HG03139 (cell line): ENCODE results near the gene ARSB.

Experiments
- ATAC-seq: cut with Tn5 transposase; IDR thresholded peaks from one replicate; pipeline ENCODE4 v1.9.1; 2021; ENCODE audit not compliant: unreplicated experiment

The ARSB gene

DNA sequence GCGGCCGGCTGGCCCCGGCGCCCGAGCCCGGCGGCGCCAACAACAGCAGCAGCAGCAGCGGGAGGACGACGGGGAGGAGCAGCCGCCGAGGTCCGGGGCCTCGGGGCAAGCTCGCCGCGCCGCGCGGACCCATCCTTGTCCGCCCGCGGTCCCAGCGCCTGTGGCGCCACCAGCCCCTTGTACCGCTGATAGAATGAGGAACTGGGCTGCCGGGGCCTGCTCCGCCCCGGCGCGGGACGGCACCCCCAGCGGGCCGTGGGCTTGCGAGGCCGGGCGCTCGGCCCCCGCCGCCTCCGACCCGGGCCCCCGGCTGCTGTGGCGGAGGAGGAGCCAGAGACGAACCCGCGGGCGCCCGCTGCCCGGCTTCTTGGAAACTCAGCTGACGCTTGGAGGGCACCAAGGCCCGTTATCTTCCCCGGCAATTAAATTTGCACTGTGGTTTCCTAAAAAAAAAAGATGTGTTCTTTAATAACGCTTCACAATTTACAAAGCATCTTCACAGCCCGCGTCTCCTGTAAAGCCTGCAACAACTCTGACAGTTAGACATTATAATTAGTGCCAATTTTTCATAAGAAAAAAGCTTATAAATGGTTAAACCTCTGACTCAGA is at the start of gene ARSB:
ARSB (minus strand) TSS at position 195 of the 609 bp plus-strand sequence; CDS start at position 133, 62 bp downstream.
- ATAC-seq = peak; percentile 41

DNA sequence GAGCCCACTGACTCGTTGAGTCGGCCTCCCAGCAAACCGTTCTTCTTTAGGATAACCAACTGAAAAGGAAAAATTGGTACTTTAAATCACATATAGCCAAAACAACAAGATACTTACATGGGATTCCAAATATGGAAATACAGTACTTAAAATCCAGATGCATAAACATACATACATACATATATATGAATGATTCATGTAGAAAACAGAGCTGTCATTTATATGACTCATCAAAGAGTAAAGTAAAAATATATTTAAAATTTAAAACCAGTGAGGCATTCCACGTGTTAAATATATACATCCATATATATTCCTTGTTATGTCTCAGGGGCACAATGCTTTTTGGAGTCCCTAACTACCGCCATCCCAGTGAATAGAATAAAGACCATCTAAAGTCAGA is 47.7 kb upstream of the ARSB start:
- no peak for ATAC-seq

DNA sequence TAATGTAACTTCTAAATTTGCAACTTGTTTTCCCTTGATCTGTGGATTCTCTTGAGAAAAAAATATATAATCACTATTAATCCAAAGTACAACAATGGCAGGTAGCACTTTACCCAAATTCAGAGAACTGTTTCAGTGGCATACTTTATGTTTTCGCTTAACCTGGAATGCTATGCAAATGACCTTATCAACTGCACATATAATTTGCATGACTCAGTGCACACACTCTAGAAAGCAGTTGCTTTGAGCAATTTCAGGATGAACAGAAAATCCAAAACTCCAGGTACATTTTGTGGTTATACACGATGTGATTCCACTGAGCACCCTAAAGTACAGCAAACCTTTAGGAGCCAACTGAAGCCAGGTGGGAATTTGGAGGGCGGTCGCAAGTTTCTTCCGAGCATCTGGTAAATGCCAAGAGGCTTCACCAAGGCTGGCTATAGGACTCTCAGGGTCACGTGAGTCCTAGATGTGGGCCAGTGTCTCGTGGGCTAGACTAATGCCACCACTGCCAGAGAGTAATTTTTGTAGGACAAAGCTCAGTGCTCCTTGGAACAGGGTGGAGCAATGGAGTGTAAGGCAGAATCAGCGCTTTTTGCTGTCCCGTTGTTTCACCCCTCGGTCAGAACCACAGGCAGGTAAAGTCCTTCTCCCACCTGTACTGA is 47.1 kb upstream of the ARSB start:
- no peak for ATAC-seq

DNA sequence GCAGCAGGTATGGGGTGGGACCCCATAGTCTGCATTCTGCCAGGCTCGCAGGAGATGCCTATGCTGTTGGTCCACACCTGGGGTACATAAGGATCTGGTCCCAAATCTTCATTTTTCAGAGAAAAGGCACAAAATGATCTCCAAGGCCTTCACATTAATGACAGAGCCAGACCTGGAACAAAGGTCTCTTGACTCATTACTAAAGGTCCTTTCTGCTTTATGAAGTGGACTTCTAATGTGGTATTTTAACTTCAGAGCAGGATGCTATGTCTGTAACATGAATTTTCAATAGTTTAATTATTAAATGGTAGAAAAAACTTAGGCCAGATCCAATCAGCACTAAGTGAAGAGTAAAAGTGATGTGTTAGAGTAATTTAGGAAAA is 46.4 kb upstream of the ARSB start:
- ATAC-seq = no peak

DNA sequence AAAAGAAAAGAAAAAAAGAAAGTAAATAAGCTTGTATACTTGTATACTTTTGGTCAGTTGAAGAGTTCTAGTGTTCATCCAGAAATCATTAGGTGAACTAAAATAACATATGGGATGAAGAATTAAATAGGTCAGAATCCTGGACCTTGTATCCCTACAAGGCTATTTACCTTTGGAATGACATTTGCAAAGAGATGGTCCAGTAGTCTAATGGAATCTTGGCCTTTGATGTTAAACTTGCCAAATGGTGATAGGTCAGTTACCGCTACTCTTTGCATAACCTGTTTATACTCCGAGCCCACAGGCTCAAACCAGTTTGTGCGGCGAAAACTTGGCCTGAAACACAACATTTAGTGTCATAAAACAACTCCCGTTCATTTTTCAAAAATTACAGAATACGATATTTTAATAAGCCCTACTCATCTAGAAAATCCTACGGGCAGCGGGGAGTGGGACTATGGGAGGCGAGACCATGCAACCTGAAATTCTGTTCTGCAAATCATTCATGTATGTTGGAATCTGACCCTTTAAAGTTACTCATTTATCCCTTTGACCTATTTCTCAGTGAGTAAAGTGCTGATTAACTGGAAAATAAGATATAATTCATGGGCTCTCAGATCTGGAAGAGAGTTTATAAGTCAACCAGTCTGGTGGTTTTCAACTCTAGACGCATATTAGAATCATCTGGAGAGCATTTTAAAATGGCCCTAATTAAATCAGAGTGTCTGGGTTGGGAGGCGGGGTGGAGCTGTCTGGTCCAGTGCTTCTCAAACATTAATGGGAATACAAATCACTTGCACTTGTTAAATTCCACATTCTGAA is 45.8 kb upstream of the ARSB start:
- ATAC-seq = no peak

DNA sequence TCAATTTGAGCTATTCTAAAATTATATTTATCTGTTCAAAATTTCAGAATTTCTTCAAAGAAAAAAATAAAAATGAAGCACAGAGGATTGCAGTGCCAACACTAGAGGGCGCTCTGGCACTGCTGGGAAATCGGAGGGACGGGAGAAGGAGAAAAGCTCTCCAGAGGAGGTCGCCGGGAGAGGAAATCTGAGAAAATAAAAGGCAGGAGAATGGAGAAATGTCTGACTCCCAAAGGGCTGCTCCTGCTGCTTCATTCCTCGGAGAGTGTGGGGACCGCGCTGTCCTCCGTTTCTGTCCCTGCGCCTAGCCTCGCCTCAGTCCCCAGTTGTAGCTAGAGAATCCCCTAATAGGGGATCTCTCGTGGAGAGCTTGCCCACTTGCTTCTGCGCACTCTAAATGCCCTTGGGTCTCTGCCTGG is 40.0 kb upstream of the ARSB start:
- ATAC-seq = no peak

DNA sequence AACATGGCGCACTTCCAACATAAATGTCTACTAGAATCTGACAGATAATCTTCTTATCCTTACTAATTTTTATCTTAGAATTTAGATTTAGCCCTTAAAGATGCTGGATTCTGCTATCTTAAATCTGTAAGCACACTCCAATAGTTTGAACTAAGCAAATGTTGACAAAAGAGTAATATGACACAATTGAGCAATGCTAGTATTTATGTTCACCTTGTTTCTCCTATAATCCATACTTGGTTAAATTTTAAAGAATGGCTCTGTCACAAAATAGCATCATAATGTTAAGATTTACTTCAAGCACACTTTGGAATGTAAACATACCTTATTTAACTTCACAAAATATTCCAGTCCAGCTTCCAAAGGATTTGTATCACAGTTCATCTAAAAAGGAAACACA is 38.8 kb upstream of the ARSB start:
- ATAC-seq = no peak

DNA sequence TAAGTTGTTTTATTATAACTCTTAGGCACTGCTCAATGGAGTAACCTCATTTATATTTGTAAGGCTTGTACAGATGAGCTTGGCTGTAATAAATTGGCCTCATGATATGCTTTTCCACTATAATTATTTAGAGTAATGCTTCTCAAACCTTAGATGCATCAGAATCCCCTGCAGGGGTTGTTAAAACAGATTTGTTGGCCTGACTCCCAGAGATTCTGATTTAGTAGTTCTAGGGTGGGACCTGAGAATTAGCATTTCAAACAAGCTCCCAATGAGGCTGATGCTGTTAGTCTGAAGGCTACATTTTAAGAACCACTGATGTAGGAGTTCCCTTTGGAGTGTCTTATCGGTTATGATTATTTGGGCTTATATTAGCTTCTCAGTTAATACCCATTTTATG is 38.2 kb upstream of the ARSB start:
- no peak for ATAC-seq

DNA sequence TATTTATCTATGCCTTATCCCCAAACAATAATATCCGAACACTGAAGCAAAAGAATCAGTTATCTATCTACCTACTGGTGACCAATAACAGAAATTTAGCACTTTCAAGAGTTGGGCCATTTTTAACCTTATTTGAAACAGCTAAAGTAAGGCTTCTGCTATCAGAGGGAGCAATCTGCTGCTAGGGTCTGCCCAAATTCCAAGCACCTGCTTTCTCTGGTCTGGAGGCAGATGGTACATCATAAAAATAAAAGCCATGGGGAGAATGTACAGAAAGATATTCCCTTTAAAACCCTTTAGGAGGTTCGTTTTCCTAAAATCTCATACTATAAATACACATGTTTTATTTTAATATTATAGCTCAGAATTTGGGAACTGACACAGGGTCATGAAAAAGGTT is 37.7 kb upstream of the ARSB start:
- no peak for ATAC-seq

DNA sequence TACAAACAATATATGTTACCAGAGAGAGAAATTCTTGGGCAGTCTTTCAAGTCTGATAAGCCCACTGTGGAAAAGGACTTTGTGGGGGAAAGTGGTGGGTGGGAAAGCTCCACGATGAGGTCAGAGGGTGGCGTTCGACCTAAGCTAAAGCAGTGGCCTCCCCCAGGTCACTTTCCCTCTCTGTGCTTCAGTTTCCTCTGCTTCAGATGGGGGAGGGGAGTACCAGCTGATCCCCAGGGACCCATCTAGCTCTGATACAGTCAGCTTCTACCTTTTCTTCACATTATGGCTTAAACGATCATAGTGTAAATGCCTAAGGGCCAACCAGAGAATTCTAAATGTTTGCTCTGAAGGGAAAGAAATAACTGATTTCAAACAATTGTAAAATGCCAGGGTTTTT is 36.6 kb upstream of the ARSB start:
- ATAC-seq = no peak

DNA sequence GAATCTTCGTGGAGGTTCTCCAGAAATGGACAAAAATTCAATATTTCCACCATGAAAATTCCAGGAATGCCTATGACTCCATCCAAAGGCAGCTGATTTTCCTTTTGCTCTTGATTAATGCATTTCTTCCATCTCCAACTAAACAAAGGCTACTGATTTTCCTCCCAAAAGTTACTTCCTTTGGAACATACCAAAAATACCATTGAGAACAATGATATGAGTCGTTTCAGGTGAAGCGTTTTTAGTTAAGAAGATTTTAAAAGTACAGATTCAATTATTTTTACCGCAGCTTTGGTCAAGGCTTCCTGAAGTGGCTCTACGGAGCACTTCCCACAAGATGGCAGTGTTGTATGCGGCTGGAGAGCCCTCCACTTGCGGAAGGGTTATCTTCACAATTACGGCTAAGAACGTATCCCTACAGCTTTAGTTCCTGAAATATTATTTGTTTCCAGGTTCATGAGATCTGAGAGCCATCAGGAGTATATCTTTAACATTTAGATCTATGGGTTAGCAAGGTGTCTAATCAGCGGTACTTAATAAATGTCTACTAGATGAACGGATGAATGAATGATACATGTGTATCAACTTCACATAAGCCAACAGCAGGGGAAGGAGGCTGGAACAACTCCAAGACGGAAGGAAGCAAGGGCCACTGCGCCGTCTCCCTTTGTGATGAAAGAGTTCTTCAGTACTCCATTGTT is 35.9 kb upstream of the ARSB start:
- no peak for ATAC-seq

DNA sequence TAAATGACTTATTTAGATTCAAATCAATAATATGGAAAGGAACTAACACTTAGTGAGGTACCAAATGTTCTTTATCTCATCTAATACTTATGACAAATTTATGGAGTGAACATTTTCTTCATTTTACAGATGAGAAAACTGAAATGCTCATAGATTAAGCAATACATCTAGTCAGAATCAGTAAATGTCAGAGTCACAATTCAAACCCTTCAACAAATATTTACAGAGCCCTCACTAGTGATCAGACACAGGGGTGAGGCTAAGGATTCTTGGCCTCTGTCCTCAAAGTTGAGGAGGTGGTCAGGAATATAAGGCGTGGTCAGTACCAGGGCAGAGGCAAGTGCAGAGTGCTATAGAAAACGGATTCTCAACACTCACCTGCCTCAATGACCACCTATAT is 29.5 kb upstream of the ARSB start:
- no peak for ATAC-seq

DNA sequence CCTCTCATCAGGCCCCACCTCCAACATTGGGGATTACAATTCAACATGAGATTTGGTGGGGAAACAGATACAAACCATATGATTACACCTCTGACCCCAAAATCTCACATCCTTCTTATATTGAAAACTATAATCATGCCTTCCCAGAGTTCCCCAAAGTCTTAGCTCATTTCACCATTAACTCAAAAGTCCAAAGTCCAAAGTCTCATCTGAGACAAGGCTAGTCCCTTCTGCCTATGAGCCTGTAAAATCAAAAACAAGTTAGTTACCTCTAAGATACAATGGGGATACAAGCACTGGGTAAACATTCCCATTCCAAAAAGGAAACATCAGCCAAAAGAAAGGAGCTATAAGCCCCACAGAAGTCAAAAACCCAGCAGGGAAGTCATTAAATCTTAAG is 26.8 kb upstream of the ARSB start:
- no peak for ATAC-seq

DNA sequence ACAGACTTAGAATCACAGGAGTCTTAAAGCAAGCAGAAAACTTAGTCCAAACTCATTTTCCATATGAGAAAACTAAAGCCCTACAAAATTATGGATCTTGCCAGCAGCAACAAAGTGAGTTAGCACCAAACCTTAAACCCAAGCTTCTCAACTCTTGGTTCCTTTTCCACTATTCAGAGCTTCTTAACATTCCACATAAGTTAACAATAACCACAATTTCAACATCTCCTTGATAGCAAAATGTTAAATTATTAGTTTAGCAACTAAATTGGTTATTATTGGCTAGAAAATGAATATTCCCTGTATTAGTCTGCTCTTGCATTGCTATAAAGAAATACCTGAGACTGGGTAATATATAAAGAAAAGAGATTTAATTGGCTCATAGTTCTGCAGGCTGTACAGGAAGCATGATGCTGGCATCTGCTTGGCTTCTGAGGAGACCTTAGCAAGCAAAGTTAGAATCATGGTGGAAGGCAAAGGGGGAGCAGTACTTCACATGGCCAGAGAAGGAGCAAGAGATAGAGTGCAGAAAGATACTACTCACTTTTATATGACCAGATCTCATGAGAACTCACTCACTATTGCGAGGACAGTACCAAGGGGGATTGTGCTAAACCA is 26.2 kb upstream of the ARSB start:
- ATAC-seq = no peak

DNA sequence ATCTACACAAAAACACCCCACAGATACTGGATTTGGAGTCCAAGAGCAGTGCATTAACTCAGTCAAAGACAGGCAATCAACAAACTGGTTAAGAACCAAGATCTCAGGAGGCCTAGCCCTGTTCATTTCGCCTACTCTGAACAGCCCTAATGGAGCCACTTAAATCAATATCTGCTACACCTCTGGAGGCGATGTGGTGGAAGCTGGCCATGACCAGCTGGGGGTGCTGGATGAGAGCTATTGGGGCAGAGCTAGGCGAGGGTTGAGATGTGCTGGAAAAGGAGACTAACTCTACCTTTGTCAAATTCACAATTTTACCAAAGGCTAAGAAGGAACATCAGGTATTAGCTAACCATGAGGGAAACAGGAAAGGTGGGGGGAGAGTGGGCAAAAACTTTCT is 23.3 kb upstream of the ARSB start:
- no peak for ATAC-seq

DNA sequence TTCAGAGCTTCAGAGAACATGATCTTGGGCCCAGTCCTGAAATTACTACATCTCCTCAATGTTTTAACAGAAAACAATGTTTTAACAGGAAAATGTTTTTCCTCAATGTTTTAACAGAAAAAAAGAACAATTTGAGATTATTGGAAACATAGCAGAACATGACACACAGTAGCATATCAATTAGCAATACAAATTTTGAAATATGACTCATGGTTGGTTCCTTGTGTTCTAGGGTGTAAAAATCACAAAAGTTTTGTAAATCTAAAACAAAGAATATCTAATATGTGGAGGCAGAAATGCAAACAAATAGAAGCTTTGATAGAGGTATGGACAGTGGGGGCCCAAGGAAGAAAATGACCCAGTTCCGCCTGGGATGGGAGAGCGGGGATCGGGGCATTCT is 22.8 kb upstream of the ARSB start:
- ATAC-seq = no peak

DNA sequence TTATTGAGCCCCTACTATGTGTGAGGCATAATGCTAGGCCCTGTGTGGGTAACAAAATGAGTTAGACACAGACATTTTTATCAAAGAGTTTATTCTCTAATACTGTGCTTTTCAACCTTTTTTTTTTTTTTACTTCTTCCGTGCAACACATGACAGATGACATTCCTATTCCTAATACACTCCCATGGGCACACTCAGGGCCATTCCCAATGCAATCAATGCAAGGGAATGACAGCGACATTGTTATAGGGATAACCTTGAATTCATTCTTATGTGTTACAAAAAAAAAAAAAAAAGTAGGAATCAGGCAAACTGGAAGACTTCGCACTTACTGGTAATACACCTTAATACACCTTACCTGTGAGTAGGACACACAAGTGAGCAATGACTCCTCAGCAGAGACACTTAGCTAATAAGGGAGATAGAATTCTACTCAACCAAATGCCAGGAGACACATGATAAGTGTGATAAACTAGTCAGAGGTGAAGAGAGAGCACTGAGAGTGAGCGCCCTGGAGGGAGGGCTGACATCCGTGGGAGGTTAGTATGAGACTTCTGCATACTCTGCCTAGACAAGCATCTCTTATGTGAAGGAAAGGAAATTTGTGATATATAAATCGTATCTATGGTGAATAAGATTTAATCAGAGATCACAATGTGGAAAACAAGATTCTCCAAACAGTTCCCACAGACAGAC is 21.0 kb upstream of the ARSB start:
- no peak for ATAC-seq

DNA sequence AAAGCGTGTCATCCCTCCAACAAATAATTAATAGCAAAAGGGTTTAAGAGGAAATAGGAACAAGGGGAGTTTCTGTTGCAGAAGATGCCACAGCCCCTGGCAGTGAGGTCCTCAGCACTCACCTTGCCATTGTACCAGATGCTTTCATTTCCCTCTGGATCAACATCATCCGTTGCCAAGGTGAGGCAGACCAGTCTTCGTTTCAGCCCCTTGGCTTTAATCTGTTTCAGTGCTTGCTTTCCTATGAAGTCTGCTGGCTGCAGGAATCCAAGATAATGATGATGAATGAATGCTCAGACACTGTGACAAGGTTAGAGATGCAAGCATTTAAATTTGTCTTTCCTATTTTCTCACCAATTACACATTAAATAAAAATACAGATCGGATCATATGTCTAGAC is 20.0 kb upstream of the ARSB start:
- no peak for ATAC-seq

DNA sequence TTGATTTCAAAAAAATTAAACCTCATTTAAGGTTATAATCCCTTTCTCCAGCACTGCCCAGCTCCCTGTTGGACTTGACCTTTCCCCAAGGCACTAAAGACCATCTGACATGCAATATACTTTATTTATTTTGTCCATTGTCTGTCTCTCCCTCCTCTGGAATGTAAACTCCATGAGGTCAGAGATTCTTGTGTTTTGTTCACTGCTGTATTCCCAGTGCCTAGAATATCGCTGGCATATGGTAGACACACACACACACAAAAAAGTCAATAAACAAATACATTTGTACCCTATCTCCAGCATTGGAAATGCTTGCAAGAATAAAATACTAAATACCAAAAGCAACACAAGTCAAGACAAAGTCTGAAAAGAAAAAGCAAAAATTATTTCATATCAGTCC is 17.3 kb upstream of the ARSB start:
- ATAC-seq = no peak

DNA sequence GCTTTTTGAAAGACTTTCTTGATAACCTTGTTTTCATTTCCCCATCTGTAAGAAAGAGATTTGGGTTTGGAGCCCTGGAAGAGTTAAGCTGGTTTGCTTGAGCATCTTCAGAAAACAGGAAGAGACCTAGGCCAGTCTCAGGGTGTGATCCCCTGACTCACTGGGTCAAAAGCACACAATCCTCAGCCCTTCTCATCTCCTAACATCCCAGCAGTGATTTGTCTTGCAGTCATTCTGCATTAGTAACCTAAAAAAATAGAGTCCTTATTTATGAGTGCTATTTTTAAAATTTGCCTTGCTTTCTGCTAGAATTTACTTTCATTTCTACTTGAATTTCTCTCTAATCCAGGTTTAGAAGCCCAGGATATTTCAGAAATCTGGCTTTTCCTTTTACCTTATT is 16.4 kb upstream of the ARSB start:
- no peak for ATAC-seq

DNA sequence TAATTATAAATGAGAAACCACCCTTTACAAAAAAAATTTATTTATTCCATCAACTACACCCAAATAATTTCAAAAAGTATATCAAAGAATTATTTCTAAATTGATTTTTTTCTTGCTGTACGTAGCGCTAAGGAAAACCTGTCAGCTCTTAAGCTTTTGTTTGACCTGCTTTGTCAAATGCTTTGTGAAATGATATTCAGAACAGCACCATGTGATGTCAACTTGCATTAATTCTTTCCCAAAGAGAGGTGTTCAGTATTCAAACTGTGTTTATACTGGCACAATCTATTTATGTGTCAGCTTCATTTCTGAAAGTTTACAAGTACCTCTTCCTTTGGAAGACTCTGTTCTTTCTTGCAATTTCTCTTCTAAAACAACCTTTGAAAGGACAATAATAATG is 12.0 kb upstream of the ARSB start:
- no peak for ATAC-seq
